Ascending aorta (tissue), 2 donors: Measurements from ENCODE around the gene SPRED2. TPM values are rescaled to one million over a fixed set of nuclear protein-coding genes. Genes with fewer than 3 reads are reported as not detected.

ENCODE experiments used
- DNase-seq, 2 donors: peaks; one replicate each; pipeline ENCODE4 v3.0.0-alpha.2; 2019; ENCODE audit warnings: low spot score in 2 of 2
- H3K27ac ChIP-seq, 2 donors: fragments of 200-600 bp; sonication (generic); one replicate each; pipeline ENCODE4 v1.5.1; 2016 to 2017; ENCODE audit warnings: mild to moderate bottlenecking in 1 of 2
- H3K27me3 ChIP-seq: fragments of 200-600 bp; sonication (generic); one replicate; pipeline ENCODE4 v1.5.1; 2017
- H3K36me3 ChIP-seq, 2 donors: fragments of 200-600 bp; sonication (generic); one replicate each; pipeline ENCODE4 v1.5.1; 2016
- H3K4me1 ChIP-seq, 2 donors: fragments of 200-600 bp; sonication (generic); one replicate each; pipeline ENCODE4 v1.5.1; 2016 to 2017; ENCODE audit warnings: mild to moderate bottlenecking in 1 of 2
- H3K4me3 ChIP-seq, 2 donors: fragments of 200-600 bp; sonication (generic); one replicate each; pipeline ENCODE4 v1.5.1; 2016 to 2017; ENCODE audit warnings: mild to moderate bottlenecking in 1 of 2
- H3K9me3 ChIP-seq, 2 donors: fragments of 200-600 bp; sonication (generic); one replicate each; pipeline ENCODE4 v1.5.1; 2016
- intact Hi-C: fragments of 100-400 bp; cut with DNase I; formaldehyde crosslinking; loops from one replicate; pipeline ENCODE4 v1.15.1; 2023
- total RNA-seq: library from RNA; depleted of rRNA; stranded (reverse); fragments of >200 nt; gene quantifications from one replicate; pipeline ENCODE4 v1.1.0, GENCODE V29; 2016
- TF ChIP-seq, protein P1 (sequence below), 3 experiments: fragments of 200-600 bp in 2 of 3; fragments of 450-650 bp in 1 of 3; sonication (generic) in 2 of 3; IDR thresholded peaks; one replicate each; pipeline ENCODE4 v1.5.1; 2016 to 2019; ENCODE audit warnings: antibody characterized with exemption in 3 of 3, mild to moderate bottlenecking in 1 of 3, moderate library complexity in 1 of 3

Gene SPRED2
- total RNA-seq, 1 donor from 2014 or later = 18.5 TPM

DNA sequence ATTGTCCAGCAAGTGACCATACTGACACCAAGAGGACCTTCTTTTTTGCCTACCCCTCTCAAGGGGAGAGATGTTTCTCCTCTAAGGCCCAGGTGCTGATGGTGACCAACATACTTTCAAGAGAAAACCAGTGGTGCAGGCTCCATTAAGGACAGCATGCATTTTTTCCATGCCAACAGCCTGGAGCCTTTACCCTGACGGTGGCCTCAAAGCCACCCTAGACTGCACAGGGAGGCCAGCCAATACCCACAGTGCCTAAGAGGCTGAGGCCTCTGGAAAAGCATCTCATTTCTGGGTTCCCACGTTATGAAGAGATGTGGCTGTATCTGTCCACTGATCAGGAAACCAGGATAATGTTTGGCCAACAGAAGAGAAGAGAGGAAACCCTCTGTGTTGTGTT, 19.3 kb downstream of the SPRED2 start:
- Histone ChIP-seq H3K36me3 (no peaks in the 10 kb centered on the region), H3K4me1 (peaks cover 0 to 2% of the 10 kb centered on the region in 2 donors), H3K27me3 (no peaks in the 10 kb centered on the region), H3K9me3 (no peaks in the 10 kb centered on the region), H3K27ac (no peak overlapping the region), H3K4me3 (no peak overlapping the region)
- TF ChIP-seq, protein P1, sequence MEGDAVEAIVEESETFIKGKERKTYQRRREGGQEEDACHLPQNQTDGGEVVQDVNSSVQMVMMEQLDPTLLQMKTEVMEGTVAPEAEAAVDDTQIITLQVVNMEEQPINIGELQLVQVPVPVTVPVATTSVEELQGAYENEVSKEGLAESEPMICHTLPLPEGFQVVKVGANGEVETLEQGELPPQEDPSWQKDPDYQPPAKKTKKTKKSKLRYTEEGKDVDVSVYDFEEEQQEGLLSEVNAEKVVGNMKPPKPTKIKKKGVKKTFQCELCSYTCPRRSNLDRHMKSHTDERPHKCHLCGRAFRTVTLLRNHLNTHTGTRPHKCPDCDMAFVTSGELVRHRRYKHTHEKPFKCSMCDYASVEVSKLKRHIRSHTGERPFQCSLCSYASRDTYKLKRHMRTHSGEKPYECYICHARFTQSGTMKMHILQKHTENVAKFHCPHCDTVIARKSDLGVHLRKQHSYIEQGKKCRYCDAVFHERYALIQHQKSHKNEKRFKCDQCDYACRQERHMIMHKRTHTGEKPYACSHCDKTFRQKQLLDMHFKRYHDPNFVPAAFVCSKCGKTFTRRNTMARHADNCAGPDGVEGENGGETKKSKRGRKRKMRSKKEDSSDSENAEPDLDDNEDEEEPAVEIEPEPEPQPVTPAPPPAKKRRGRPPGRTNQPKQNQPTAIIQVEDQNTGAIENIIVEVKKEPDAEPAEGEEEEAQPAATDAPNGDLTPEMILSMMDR (IDR thresholded peaks at IDR 0.05) = no peak
- intact Hi-C loops = no loop called here
- DNase-seq = no peak

DNA sequence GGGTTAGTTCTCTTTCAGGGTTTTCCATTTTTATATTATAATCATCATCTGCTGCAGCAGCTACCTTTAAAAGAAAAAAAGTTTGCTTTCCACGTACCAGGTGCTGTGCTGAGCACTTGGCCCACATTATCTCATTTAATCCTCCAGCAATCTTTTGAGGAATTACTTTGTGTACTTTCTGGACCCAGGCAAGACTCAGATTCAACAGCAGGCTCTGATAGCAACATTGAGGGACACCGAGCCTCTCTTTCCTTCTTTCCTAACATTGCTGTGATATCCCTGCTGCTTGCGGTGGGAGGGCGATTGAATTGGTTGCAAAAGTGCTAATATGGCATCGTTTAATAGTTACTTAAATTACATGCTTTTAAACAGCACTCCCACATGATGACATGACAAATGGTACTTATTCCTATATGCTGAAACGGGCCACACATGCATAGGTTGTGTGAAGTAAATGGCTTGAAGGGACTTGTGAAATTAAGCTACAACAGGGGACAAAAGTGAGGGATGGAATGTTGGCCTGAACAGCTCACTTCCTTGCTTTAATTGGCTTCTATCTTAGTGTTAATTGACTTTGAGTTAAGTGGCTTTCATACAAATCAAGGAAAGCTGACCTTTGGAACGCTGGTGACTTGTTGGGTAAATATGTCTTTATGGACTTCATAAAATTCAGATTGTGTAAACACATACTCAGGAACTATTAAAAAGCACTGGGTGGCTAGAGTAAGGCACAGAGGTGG, 21.2 kb downstream of the SPRED2 start:
- intact Hi-C loops = no loop called here
- no peaks in the 10 kb centered on the region for H3K9me3 ChIP-seq
- H3K36me3 ChIP-seq = no peaks in the 10 kb centered on the region
- peaks cover 2 to 3% of the 10 kb centered on the region in 2 donors for H3K4me1 ChIP-seq
- H3K4me3 ChIP-seq = no peak overlapping the region
- TF ChIP-seq, protein P1 (IDR thresholded peaks at IDR 0.05) = no peak
- H3K27ac ChIP-seq = no peak overlapping the region
- DNase-seq = no peak
- no peaks in the 10 kb centered on the region for H3K27me3 ChIP-seq

DNA sequence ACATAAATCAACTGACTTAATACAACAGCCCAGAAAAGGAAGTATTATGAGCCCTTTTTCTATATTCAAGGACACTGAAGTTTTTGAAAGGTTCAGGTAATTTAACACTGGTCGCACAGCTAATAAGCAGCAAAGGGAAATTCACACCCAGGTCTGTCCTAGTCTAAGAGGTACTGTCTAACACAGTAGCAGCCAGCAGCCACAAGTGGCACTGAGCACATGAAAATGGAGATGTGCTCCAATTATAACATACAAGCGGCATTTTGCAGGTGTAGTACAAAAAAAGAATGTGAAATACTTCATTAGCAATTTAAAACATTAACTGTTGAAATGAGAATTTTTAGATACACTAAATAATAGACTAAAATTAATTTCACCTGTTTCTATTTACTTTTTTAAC, 23.4 kb downstream of the SPRED2 start:
- TF ChIP-seq, protein P1 (IDR thresholded peaks at IDR 0.05) = no peak
- Histone ChIP-seq H3K4me3 (no peak overlapping the region), H3K27ac (no peak overlapping the region), H3K36me3 (no peaks in the 10 kb centered on the region), H3K4me1 (peaks cover 2 to 3% of the 10 kb centered on the region in 2 donors), H3K27me3 (no peaks in the 10 kb centered on the region), H3K9me3 (no peaks in the 10 kb centered on the region)
- no peak for DNase-seq
- intact Hi-C loops = no loop called here

DNA sequence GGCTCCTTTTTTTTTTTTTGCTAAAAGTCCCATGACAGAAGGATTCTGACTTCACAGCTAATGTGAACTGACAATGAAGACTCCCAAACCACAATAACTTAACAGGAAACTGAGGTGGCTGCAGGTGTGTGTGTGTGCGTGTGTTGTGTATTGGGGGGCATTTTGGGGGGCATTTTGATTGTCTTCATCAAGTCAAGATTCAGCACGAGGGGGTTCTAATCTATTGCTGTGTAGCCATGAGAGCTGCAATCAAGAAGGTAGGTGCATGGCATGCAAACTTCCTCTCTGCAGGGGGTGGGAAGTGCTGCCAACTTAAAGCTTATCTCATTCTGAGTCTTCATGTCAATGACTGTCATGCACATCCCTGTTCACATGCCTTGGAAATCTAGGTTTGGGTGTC, 25.2 kb downstream of the SPRED2 start:
- H3K27ac ChIP-seq = no peak overlapping the region
- no peaks in the 10 kb centered on the region for H3K9me3 ChIP-seq
- intact Hi-C loops = no loop called here
- H3K4me1 ChIP-seq = peaks cover 3 to 9% of the 10 kb centered on the region in 2 donors
- no peaks in the 10 kb centered on the region for H3K36me3 ChIP-seq
- no peak for DNase-seq
- no peak overlapping the region for H3K4me3 ChIP-seq
- no peaks in the 10 kb centered on the region for H3K27me3 ChIP-seq
- TF ChIP-seq, protein P1 (IDR thresholded peaks at IDR 0.05) = no peak

DNA sequence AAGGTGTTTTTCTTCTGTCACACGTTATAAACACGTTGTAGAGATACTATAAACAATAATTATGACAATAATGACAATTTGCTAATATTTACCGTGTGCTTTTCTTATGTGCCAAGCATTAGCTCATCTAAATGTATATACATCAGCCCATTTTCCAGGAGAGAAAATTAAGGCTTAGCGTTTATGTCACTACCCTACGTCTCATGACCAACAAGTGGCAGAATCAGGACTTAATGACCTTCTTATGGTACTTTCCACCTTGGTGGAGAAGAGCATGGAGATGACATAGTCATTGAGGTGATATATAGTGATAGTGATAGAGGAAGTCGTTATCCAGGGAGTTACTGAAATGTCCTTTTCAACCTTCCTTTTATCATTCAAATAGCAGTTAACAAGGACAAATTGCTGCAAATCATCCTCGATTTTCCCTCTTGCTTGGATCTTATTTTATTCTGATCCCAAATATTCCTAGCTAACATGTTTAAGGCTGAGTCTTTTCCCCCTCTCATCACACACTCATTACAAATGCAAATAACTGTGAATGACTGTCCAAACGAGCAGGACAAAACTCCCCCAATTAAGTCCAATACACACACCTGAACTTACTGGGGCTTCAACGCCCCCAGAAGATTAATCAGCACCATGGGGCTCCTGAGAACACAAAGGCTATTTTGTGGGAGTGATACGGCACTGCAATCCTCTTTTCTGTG, 27.3 kb downstream of the SPRED2 start:
- Histone ChIP-seq H3K4me3 (no peak overlapping the region), H3K9me3 (no peaks in the 10 kb centered on the region), H3K4me1 (peaks cover 3 to 12% of the 10 kb centered on the region in 2 donors), H3K27ac (no peak overlapping the region), H3K27me3 (no peaks in the 10 kb centered on the region), H3K36me3 (no peaks in the 10 kb centered on the region)
- no peak for DNase-seq
- intact Hi-C loops = no loop called here
- TF ChIP-seq, protein P1 (IDR thresholded peaks at IDR 0.05) = no peak
